ENCODE results near the gene CACTIN.

The CACTIN gene

GRCh38 chr19:3605361-3605760 lies 21.2 kb downstream of the CACTIN start:
- no peaks in the 10 kb centered on the region for H3K79me2 ChIP-seq (ENCODE audit: low read length)
- no peaks in the 10 kb centered on the region for H3K9me2 ChIP-seq (replicated peaks; ENCODE audit: insufficient read depth, low read length)
- H3K36me3 ChIP-seq (replicated peaks; ENCODE audit: insufficient read depth, low read length): no peaks in the 10 kb centered on the region
- peaks cover 6% of the 10 kb centered on the region; the same call in 1 of the 2 replicates for H3F3A ChIP-seq (ENCODE audit: insufficient read depth, low read length)
- no peak overlapping the region for H3K4me3 ChIP-seq (ENCODE audit: low read length)
- no peaks in the 10 kb centered on the region for H3K9me3 ChIP-seq (replicated peaks; ENCODE audit: insufficient read depth, low read length)
- TF ChIP-seq EZH2phosphoT487 (IDR thresholded peaks at IDR 0.05; ENCODE audit: low read length) (no peak), EZH2 (optimal IDR thresholded peaks at IDR 0.05; ENCODE audit: low read depth, low read length) (no peak)
- H3K9ac ChIP-seq (ENCODE audit: low read length): no peak overlapping the region
- H3K27me3 ChIP-seq (replicated peaks; ENCODE audit: insufficient read depth, low read length): peaks cover 29% of the 10 kb centered on the region
- no peak for DNase-seq
- no peaks in the 10 kb centered on the region for H4K20me1 ChIP-seq (ENCODE audit: insufficient read depth, low read length)
- no peak overlapping the region for H2AFZ ChIP-seq (ENCODE audit: low read length)
- H3K27ac ChIP-seq (ENCODE audit: low read length): no peak overlapping the region
- peaks cover 11% of the 10 kb centered on the region; the same call in 1 of the 2 replicates for H3K4me1 ChIP-seq (ENCODE audit: low read length)
- H3K4me2 ChIP-seq (ENCODE audit: low read depth, low read length): no peak overlapping the region

GRCh38 chr19:3604987-3605343 lies 21.6 kb downstream of the CACTIN start:
- no peaks in the 10 kb centered on the region for H4K20me1 ChIP-seq (ENCODE audit: insufficient read depth, low read length)
- no peaks in the 10 kb centered on the region for H3K36me3 ChIP-seq (replicated peaks; ENCODE audit: insufficient read depth, low read length)
- peaks cover 11% of the 10 kb centered on the region; the same call in 1 of the 2 replicates for H3K4me1 ChIP-seq (ENCODE audit: low read length)
- no peak overlapping the region for H3K4me2 ChIP-seq (ENCODE audit: low read depth, low read length)
- no peak overlapping the region for H2AFZ ChIP-seq (ENCODE audit: low read length)
- H3K27me3 ChIP-seq (replicated peaks; ENCODE audit: insufficient read depth, low read length): peaks cover 29% of the 10 kb centered on the region
- no peak overlapping the region for H3K4me3 ChIP-seq (ENCODE audit: low read length)
- H3K79me2 ChIP-seq (ENCODE audit: low read length): no peaks in the 10 kb centered on the region
- DNase-seq: no peak
- no peaks in the 10 kb centered on the region for H3K9me3 ChIP-seq (replicated peaks; ENCODE audit: insufficient read depth, low read length)
- no peak overlapping the region for H3K9ac ChIP-seq (ENCODE audit: low read length)
- no peak overlapping the region for H3K27ac ChIP-seq (ENCODE audit: low read length)
- peaks cover 6% of the 10 kb centered on the region; the same call in 1 of the 2 replicates for H3F3A ChIP-seq (ENCODE audit: insufficient read depth, low read length)
- TF ChIP-seq EZH2phosphoT487 (IDR thresholded peaks at IDR 0.05; ENCODE audit: low read length) (no peak), EZH2 (optimal IDR thresholded peaks at IDR 0.05; ENCODE audit: low read depth, low read length) (no peak), CTCF (IDR thresholded peaks at IDR 0.05; ENCODE audit: low read length) (no peak)
- H3K9me2 ChIP-seq (replicated peaks; ENCODE audit: insufficient read depth, low read length): no peaks in the 10 kb centered on the region

GRCh38 chr19:3604227-3604986 lies 22.2 kb downstream of the CACTIN start:
- H4K20me1 ChIP-seq (ENCODE audit: insufficient read depth, low read length): no peaks in the 10 kb centered on the region
- peaks cover 6% of the 10 kb centered on the region; the same call in 1 of the 2 replicates for H3F3A ChIP-seq (ENCODE audit: insufficient read depth, low read length)
- H3K36me3 ChIP-seq (replicated peaks; ENCODE audit: insufficient read depth, low read length): no peaks in the 10 kb centered on the region
- H3K4me3 ChIP-seq (ENCODE audit: low read length): no peak overlapping the region
- no peak for DNase-seq
- H3K4me2 ChIP-seq (ENCODE audit: low read depth, low read length): no peak overlapping the region
- H3K79me2 ChIP-seq (ENCODE audit: low read length): no peaks in the 10 kb centered on the region
- H3K9me3 ChIP-seq (replicated peaks; ENCODE audit: insufficient read depth, low read length): no peaks in the 10 kb centered on the region
- no peak overlapping the region for H2AFZ ChIP-seq (ENCODE audit: low read length)
- H3K9me2 ChIP-seq (replicated peaks; ENCODE audit: insufficient read depth, low read length): no peaks in the 10 kb centered on the region
- peaks cover 29% of the 10 kb centered on the region for H3K27me3 ChIP-seq (replicated peaks; ENCODE audit: insufficient read depth, low read length)
- no peak overlapping the region for H3K27ac ChIP-seq (ENCODE audit: low read length)
- TF ChIP-seq EZH2 (optimal IDR thresholded peaks at IDR 0.05; ENCODE audit: low read depth, low read length): no peak
- no peak for TF ChIP-seq EZH2phosphoT487 (IDR thresholded peaks at IDR 0.05; ENCODE audit: low read length)
- no peak for TF ChIP-seq CTCF (IDR thresholded peaks at IDR 0.05; ENCODE audit: low read length)
- no peak overlapping the region for H3K9ac ChIP-seq (ENCODE audit: low read length)
- peaks cover 11% of the 10 kb centered on the region; the same call in 1 of the 2 replicates for H3K4me1 ChIP-seq (ENCODE audit: low read length)
